Esophagus squamous epithelium (tissue), 5 donors: ENCODE measurements around the gene EPB41L2. TPM values are rescaled to one million over a fixed set of nuclear protein-coding genes. Genes with fewer than 3 reads are reported as not detected.

ENCODE experiments used
- DNase-seq: peaks from one replicate; lab custom pipeline; 2025; lab: John Stamatoyannopoulos, UW
- H3K27ac ChIP-seq, 4 donors: fragments of 200-600 bp; sonication (generic); one replicate each; pipeline ENCODE4 v1.5.1; 2016 to 2019; ENCODE audit warnings: mild to moderate bottlenecking in 1 of 4
- H3K27me3 ChIP-seq, 4 donors: fragments of 200-600 bp; sonication (generic); 1 replicate in 3 of 4; 2 replicates in 1 of 4; pipeline versions ENCODE4 v1.5.1 to v1.6.0; 2017 to 2021; ENCODE audit warnings: antibody characterized with exemption in 1 of 4
- H3K36me3 ChIP-seq, 3 donors: fragments of 200-600 bp; sonication (generic); one replicate each; pipeline ENCODE4 v1.5.1; 2016 to 2019
- H3K4me1 ChIP-seq, 3 donors: fragments of 200-600 bp; sonication (generic); one replicate each; pipeline ENCODE4 v1.5.1; 2017 to 2019
- H3K4me3 ChIP-seq, 4 donors: fragments of 200-600 bp; sonication (generic); 1 replicate in 3 of 4; 2 replicates in 1 of 4; pipeline ENCODE4 v1.5.1; 2016 to 2019; ENCODE audit warnings: mild to moderate bottlenecking in 2 of 4, moderate library complexity in 1 of 4
- H3K9me3 ChIP-seq, 3 donors: fragments of 200-600 bp; sonication (generic); one replicate each; pipeline ENCODE4 v1.5.1; 2016 to 2019
- POLR2A ChIP-seq, 4 donors: fragments of 450-650 bp; IDR thresholded peaks; one replicate each; pipeline ENCODE4 v1.6.1; 2017; ENCODE audit warnings: antibody characterized with exemption in 4 of 4, mild to moderate bottlenecking in 4 of 4, moderate library complexity in 3 of 4
- WGBS, 2 donors: methylation state at CpG; one replicate each; pipeline ENCODE4 v1.1.5; 2018; 5-methylcytosine and 5-hydroxymethylcytosine counted together
- intact Hi-C: fragments of 100-400 bp; cut with DNase I; formaldehyde crosslinking; loops from one replicate; pipeline ENCODE4 v1.15.0; 2022
- total RNA-seq, 4 donors: library from RNA; depleted of rRNA; stranded (reverse); fragments of >200 nt; gene quantifications; one replicate each; pipeline ENCODE4 v1.1.0, GENCODE V29; 2016
- TF ChIP-seq, protein P1 (sequence below), 6 experiments: fragments of 450-650 bp in 4 of 6; fragments of 200-600 bp in 2 of 6; sonication (generic) in 2 of 6; IDR thresholded peaks; one replicate each; pipeline ENCODE4 v1.5.1; 2016 to 2019; ENCODE audit warnings: antibody characterized with exemption in 6 of 6, mild to moderate bottlenecking in 4 of 6, moderate library complexity in 4 of 6
- donor health status: DM: yes; HTN: yes; CAD: no.

EPB41L2 gene
- total RNA-seq, 4 donors from 2014 or later = 6.2 to 58.0 (median 14.9) TPM

DNA sequence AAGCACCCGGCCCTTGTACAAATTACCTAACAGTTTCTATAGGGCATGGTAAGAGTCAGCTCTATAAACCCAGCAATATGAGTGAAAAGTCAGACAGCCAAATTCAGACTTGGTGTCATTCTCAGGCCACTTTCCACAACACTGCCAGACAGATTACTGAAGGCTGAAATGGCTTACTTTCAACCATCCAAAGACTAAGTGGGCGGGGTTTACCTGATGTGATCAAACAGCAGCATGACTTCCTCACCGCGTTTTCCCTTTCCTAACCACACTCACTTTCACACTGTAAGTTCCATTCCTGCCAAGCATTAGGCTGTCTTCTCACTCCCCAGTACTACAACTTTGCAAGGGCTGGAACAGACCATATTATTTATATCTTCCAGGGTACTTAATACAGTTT lies 149.9 kb downstream of the EPB41L2 start:
- 68 to 74% methylated on average over 4 of the region's 4 CpGs for WGBS, 2 donors
- Histone ChIP-seq H3K4me1 (no peaks in the 10 kb centered on the region), H3K36me3 (no peaks in the 10 kb centered on the region), H3K4me3 (no peak overlapping the region), H3K27ac (no peak overlapping the region), H3K27me3 (no peaks in the 10 kb centered on the region), H3K9me3 (no peaks in the 10 kb centered on the region)
- intact Hi-C loops = no loop called here
- TF ChIP-seq, protein P1, sequence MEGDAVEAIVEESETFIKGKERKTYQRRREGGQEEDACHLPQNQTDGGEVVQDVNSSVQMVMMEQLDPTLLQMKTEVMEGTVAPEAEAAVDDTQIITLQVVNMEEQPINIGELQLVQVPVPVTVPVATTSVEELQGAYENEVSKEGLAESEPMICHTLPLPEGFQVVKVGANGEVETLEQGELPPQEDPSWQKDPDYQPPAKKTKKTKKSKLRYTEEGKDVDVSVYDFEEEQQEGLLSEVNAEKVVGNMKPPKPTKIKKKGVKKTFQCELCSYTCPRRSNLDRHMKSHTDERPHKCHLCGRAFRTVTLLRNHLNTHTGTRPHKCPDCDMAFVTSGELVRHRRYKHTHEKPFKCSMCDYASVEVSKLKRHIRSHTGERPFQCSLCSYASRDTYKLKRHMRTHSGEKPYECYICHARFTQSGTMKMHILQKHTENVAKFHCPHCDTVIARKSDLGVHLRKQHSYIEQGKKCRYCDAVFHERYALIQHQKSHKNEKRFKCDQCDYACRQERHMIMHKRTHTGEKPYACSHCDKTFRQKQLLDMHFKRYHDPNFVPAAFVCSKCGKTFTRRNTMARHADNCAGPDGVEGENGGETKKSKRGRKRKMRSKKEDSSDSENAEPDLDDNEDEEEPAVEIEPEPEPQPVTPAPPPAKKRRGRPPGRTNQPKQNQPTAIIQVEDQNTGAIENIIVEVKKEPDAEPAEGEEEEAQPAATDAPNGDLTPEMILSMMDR (IDR thresholded peaks at IDR 0.05) = no peak
- no peak for TF ChIP-seq POLR2A (IDR thresholded peaks at IDR 0.05)
- DNase-seq = no peak

GRCh38 chr6:130912434-130912833 lies 150.6 kb downstream of the EPB41L2 start:
- H3K27me3 ChIP-seq = no peaks in the 10 kb centered on the region
- DNase-seq = no peak
- WGBS, 2 donors = 82 to 88% methylated on average over 4 of the region's 4 CpGs
- no peak overlapping the region for H3K4me3 ChIP-seq
- no peak for TF ChIP-seq POLR2A (IDR thresholded peaks at IDR 0.05)
- TF ChIP-seq, protein P1 (IDR thresholded peaks at IDR 0.05) = no peak
- intact Hi-C loops = no loop called here
- peaks cover 0 to 5% (median 0%) of the 10 kb centered on the region in 3 donors for H3K4me1 ChIP-seq
- H3K27ac ChIP-seq = no peak overlapping the region
- H3K9me3 ChIP-seq = no peaks in the 10 kb centered on the region
- H3K36me3 ChIP-seq = no peaks in the 10 kb centered on the region

DNA sequence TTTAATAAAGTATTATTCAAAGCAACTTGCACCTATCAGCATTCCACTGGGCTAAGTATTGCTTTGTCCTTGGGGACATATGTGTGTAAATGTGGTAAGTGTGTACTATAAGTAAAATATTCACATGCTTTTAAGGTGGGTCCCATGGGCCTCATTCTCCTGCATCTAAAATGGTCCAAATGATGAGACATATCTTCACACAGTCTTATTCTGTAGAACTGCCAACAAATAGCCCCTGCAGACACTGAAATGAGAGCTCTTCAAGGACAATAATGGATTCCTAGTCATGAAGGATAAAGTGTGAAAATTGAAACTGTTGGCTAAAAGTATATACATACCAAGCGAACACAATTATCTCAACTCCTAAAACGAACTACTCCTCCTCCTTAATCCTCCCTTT lies 154.1 kb downstream of the EPB41L2 start:
- TF ChIP-seq POLR2A (IDR thresholded peaks at IDR 0.05) = no peak
- TF ChIP-seq, protein P1 (IDR thresholded peaks at IDR 0.05) = no peak
- Histone ChIP-seq H3K4me1 (peaks cover 0 to 10% (median 0%) of the 10 kb centered on the region in 3 donors), H3K36me3 (no peaks in the 10 kb centered on the region), H3K27me3 (no peaks in the 10 kb centered on the region), H3K27ac (no peak overlapping the region), H3K9me3 (no peaks in the 10 kb centered on the region), H3K4me3 (no peak overlapping the region)
- WGBS, 2 donors = 77 to 91% methylated on average over 2 of the region's 2 CpGs
- no peak for DNase-seq
- intact Hi-C loops = no loop called here

DNA sequence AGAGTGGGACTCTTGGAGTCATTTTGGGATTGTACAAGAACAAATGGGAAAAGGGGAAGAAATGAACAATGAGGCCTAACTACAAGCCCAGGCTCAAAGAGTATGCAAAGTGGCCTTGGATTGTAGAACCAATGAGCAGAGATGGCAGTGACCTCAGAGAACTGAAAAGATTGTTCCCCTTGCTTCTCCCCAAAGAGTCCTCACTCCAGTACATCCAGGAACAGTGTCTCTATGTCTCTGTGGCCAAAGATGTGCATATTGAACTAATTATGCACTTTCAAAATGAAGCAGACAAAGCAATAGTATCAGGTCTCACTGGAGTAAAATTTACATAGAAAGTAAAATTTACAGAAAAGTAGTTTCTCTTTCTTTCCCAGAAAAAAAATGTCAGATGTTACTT lies 154.9 kb downstream of the EPB41L2 start:
- Histone ChIP-seq H3K9me3 (no peaks in the 10 kb centered on the region), H3K4me3 (no peak overlapping the region), H3K36me3 (no peaks in the 10 kb centered on the region), H3K27me3 (no peaks in the 10 kb centered on the region), H3K4me1 (peaks cover 0 to 10% (median 0%) of the 10 kb centered on the region in 3 donors), H3K27ac (no peak overlapping the region)
- intact Hi-C loops = no loop called here
- TF ChIP-seq, protein P1 (IDR thresholded peaks at IDR 0.05) = no peak
- no peak for TF ChIP-seq POLR2A (IDR thresholded peaks at IDR 0.05)
- no peak for DNase-seq

DNA sequence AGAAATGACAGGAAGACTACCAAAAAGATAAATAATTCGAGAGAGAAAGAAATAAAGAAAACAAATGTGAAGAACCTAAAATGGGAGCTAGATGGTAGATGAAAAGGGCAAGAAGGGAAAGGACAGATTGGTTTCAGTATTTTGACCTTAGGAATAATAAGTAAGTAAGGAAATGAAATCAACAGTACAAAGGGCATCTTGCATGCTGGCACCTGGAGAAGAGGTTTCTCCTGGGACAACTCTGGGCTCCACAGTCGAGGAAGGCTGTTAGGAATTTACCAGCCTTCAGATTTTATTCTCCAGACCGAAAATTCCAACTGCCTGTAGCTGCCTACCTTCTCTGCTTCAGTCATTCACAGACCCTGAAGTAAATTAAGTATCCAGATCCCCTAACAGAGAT lies 155.4 kb downstream of the EPB41L2 start:
- Histone ChIP-seq H3K36me3 (no peaks in the 10 kb centered on the region), H3K4me3 (no peak overlapping the region), H3K9me3 (no peaks in the 10 kb centered on the region), H3K4me1 (peaks cover 0 to 10% (median 0%) of the 10 kb centered on the region in 3 donors), H3K27ac (no peak overlapping the region), H3K27me3 (no peaks in the 10 kb centered on the region)
- TF ChIP-seq POLR2A (IDR thresholded peaks at IDR 0.05) = no peak
- TF ChIP-seq, protein P1 (IDR thresholded peaks at IDR 0.05) = no peak
- intact Hi-C loops = no loop called here
- 60 to 80% methylated on average over 3 of the region's 3 CpGs for WGBS, 2 donors
- no peak for DNase-seq
